GM12891 (cell line): Measurements from ENCODE around the gene CACTIN.

Source experiments
- POLR2A ChIP-seq: IDR thresholded peaks from 2 replicates; pipeline ENCODE4 v1.6.1; 2011; ENCODE audit warnings: low read depth, low read length, control low read depth
- POLR2AphosphoS5 ChIP-seq: IDR thresholded peaks from 2 replicates; pipeline ENCODE4 v1.6.1; 2011; ENCODE audit warnings: low read depth, low read length, control low read depth
- POU2F2 ChIP-seq: IDR thresholded peaks from 2 replicates; pipeline ENCODE4 v1.6.1; 2011; ENCODE audit warnings: low read depth, mild to moderate bottlenecking, control low read depth, low read length, moderate library complexity
- SPI1 ChIP-seq: IDR thresholded peaks from 2 replicates; pipeline ENCODE4 v1.6.1; 2011; ENCODE audit warnings: low read depth, low read length, control low read depth
- TAF1 ChIP-seq: IDR thresholded peaks from 2 replicates; pipeline ENCODE4 v1.6.1; 2011; ENCODE audit warnings: low read depth, low read length, control low read depth

GRCh38 chr19:3672993-3673392 is 46.4 kb upstream of the CACTIN start:
- no peak for TF ChIP-seq TAF1
- TF ChIP-seq SPI1: no peak
- TF ChIP-seq POLR2AphosphoS5: no peak
- no peak for TF ChIP-seq POLR2A
- no peak for TF ChIP-seq POU2F2
